HT1080 (cell line): ENCODE data around the gene FBXL20. TPM values are rescaled to one million over a fixed set of nuclear protein-coding genes. Genes with fewer than 3 reads are reported as not detected.

ENCODE experiments used
- DNase-seq: peaks from one replicate; pipeline ENCODE4 v3.0.0-alpha.2; 2015; ENCODE audit warnings: low read depth
- total RNA-seq: library from RNA; depleted of rRNA; stranded (reverse); fragments of >200 nt; shearing (Covaris generic); gene quantifications from 2 replicates; pipeline ENCODE4 v1.2.3, GENCODE V29; 2014; rRNA removed

FBXL20 gene
- total RNA-seq, 1 experiment from 2014 or later, result 8.0 TPM

GRCh38 chr17:39205112-39205526, 196.3 kb downstream of the FBXL20 start:
- no peak for DNase-seq

- DNase-seq, result no peak
These were observed 197.2 kb downstream of the FBXL20 start for GRCh38 chr17:39204245-39204644.

Other genes with a start within 250 kb of the FBXL20 start
- gene PLXDC1, start 250.0 kb downstream of the FBXL20 start, total RNA-seq, result 0.13 TPM in 1 of 2 replicates, not detected in the other
- gene ARL5C, start 235.5 kb downstream of the FBXL20 start, total RNA-seq, result not detected in 2 replicates
- gene CACNB1, start 204.0 kb downstream of the FBXL20 start, total RNA-seq, result 5.2 and 5.9 TPM in 2 replicates
- gene RPL19, start 201.3 kb downstream of the FBXL20 start, total RNA-seq, result 2,537 and 3,132 TPM in 2 replicates
- not detected in 2 replicates for gene STAC2, start 175.7 kb downstream of the FBXL20 start, total RNA-seq
- 23.0 and 24.5 TPM in 2 replicates for gene MED1, start 49.6 kb upstream of the FBXL20 start, total RNA-seq
- gene CDK12, start 59.9 kb upstream of the FBXL20 start, total RNA-seq, result 39.4 and 43.5 TPM in 2 replicates
- gene NEUROD2, start 206.3 kb upstream of the FBXL20 start, total RNA-seq, result not detected in 2 replicates
- gene PPP1R1B, start 225.3 kb upstream of the FBXL20 start, total RNA-seq, result 0.30 TPM in 1 of 2 replicates, not detected in the other
- 37.5 and 71.5 TPM in 2 replicates for gene STARD3, start 235.5 kb upstream of the FBXL20 start, total RNA-seq